Activated naive CD8-positive, alpha-beta T cell treated with anti-CD3 and anti-CD28 coated beads for 36 hours (primary cell): ENCODE data around the gene CX3CR1. TPM values are rescaled to one million over a fixed set of nuclear protein-coding genes. Genes with fewer than 3 reads are reported as not detected.
"Not testable (repeated sequence)": the region's sequence is repeated elsewhere in the genome, so short reads cannot be mapped to it uniquely, and the experiment has no call there.

Source experiments
- DNase-seq: peaks from one replicate; pipeline ENCODE4 v3.0.0; 2021
- H3K27ac Mint-ChIP-seq: one replicate; pipeline ENCODE4 v1.8.0; 2022; ENCODE audit warnings: mild to moderate bottlenecking, moderate library complexity, mixed read lengths
- H3K27me3 Mint-ChIP-seq: one replicate; pipeline ENCODE4 v1.8.0; 2022; ENCODE audit warnings: mild to moderate bottlenecking, mixed read lengths
- H3K36me3 Mint-ChIP-seq: one replicate; pipeline ENCODE4 v1.8.0; 2021; ENCODE audit warnings: mild to moderate bottlenecking, mixed read lengths
- H3K4me1 Mint-ChIP-seq: one replicate; pipeline ENCODE4 v1.8.0; 2021; ENCODE audit warnings: mixed read lengths
- H3K4me3 Mint-ChIP-seq: one replicate; pipeline ENCODE4 v1.8.0; 2022; ENCODE audit warnings: mild to moderate bottlenecking, moderate library complexity, mixed read lengths
- H3K9me3 Mint-ChIP-seq: one replicate; pipeline ENCODE4 v1.8.0; 2022; ENCODE audit warnings: mixed read lengths
- total RNA-seq, 2 experiments: library from RNA; stranded (reverse); gene quantifications; one replicate each; pipeline ENCODE4 v1.2.3, GENCODE V29; 2021

Gene CX3CR1
- total RNA-seq, 2 experiments from 2014 or later, result 0.08 to 0.25 TPM

DNA sequence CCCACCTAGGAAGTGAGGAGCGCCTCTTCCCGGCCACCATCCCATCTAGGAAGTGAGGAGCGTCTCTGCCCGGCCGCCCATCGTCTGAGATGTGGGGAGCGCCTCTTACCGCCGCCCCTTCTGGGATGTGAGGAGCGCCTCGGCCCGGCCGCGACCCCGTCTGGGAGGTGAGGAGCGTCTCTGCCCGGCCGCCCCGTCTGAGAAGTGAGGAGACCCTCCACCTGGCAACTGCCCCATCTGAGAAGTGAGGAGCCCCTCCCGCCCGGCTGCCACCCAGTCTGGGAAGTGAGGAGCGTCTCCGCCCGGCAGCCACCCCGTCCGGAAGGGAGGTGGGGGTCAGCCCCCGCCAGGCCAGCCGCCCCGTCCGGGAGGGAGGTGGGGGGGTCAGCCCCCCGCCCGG lies 52.2 kb downstream of the CX3CR1 start:
- H3K4me3 Mint-ChIP-seq, H3K4me1 Mint-ChIP-seq, DNase-seq, H3K27ac Mint-ChIP-seq, H3K9me3 Mint-ChIP-seq, H3K36me3 Mint-ChIP-seq: not testable (repeated sequence)
- H3K27me3 Mint-ChIP-seq, result peaks cover 17% of the 10 kb centered on the region

DNA sequence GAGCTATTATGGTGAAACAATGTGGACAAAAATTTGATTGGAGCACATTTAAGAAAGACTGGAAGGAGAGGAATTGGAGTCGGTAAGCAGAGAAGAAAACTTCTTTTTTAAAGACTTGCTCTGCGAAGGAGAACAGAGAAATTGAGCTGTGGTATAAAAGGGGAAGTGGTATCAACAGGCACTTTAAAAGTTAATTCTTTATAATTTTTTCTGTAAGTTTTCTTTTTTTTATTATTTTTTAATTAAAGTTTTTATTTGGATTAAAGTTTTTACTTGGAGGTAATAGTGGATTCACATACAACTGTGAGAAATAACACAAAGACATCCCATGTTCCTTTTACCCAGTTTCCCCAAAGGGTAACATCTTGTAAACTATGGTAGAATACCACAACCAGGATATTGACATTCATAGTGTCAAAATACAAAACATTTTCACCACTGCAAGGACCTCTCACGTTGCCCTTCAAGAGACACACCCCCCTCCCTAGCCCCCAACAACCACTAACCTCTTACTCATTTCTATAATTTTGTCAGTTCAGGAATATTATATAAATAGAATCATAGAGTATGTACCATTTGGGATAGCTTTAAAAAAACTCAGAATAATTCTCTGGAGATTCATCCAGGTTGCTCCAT lies 53.6 kb downstream of the CX3CR1 start:
- Mint-ChIP-seq H3K27me3 (peaks cover 12% of the 10 kb centered on the region), H3K36me3 (no peaks in the 10 kb centered on the region), H3K9me3 (no peaks in the 10 kb centered on the region), H3K27ac (no peak overlapping the region), H3K4me3 (no peak overlapping the region), H3K4me1 (no peaks in the 10 kb centered on the region)
- DNase-seq, result no peak

DNA sequence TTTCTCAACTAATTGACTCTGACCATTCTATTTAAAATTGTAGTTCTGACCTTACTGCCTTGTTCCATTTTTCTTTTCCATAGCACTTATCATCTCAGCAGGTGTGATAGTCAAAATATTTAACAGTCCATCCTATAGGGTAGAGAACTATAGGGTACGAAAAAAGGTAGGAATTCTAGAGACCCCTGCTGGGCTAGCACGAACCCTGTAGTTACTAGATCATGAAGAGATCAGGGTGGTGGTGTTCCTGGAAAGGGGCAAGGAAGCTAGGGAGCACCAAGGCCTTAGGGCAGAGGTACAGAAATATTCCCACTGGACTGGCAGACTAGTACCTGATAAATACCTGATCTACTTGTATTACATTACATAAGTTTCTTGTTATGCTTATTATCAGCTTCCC lies 55.5 kb downstream of the CX3CR1 start:
- H3K4me3 Mint-ChIP-seq, result no peak overlapping the region
- H3K4me1 Mint-ChIP-seq, result no peaks in the 10 kb centered on the region
- DNase-seq, result no peak
- H3K9me3 Mint-ChIP-seq, result no peaks in the 10 kb centered on the region
- no peaks in the 10 kb centered on the region for H3K36me3 Mint-ChIP-seq
- peaks cover 5% of the 10 kb centered on the region for H3K27me3 Mint-ChIP-seq
- no peak overlapping the region for H3K27ac Mint-ChIP-seq

DNA sequence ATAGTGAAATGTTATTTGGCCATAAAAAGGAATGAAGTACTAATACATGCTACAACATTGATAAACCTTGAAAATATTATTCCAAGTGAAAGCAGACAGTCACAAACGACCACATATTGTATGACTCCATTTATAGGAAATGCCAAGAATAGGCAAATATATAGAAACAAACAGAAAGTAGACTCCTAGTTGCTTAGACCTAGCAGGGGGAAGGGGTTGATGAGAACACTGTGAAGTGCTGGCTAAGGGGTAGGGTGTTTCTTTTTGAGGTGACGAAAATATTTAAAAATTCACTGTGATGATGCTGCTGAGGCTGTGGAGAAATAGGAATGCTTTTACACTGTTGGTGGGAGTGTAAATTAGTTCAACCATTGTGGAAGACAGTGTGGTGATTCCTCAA lies 56.9 kb downstream of the CX3CR1 start:
- H3K4me1 Mint-ChIP-seq, result no peaks in the 10 kb centered on the region
- H3K9me3 Mint-ChIP-seq, result no peaks in the 10 kb centered on the region
- peaks cover 5% of the 10 kb centered on the region for H3K27me3 Mint-ChIP-seq
- no peaks in the 10 kb centered on the region for H3K36me3 Mint-ChIP-seq
- H3K27ac Mint-ChIP-seq, result no peak overlapping the region
- no peak for DNase-seq
- H3K4me3 Mint-ChIP-seq, result no peak overlapping the region

DNA sequence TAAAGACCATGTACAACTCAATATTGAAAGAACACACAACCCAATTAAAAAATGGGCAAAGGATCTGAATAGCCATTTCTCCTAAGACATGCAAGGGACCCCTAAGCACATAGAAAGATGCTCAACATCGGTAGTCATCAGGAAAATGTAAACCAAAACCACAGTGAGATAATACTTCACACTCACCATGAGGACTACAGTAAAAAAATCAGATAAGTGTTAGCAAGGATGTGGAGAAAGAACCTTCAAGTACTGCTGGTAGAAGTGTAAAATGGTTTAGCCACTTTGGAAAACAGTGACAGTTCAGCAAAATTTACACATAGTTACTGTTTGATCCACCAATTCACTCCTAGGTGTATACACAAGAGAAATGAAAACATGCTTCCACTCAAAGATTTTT lies 57.4 kb downstream of the CX3CR1 start:
- no peak for DNase-seq
- no peak overlapping the region for H3K4me3 Mint-ChIP-seq
- no peak overlapping the region for H3K27ac Mint-ChIP-seq
- peaks cover 5% of the 10 kb centered on the region for H3K27me3 Mint-ChIP-seq
- H3K36me3 Mint-ChIP-seq, result no peaks in the 10 kb centered on the region
- no peaks in the 10 kb centered on the region for H3K4me1 Mint-ChIP-seq
- no peaks in the 10 kb centered on the region for H3K9me3 Mint-ChIP-seq

DNA sequence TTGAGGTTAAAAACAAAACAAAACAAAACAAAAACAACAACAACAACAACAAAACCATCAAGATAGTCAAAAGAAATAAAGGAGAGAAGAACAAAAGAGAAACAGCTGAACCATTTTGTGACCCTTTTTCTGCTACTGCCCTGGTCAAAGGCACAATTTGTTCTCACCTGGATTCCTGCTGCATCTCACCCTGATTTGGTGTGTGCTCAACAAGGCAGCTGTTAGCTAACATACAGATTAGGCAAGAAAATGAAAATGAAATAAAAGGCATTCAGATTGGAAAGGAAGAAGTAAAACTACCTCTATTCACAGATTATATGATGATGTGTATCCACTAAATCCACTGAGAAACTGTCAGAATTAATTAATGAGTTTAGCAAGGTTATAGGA lies 58.7 kb downstream of the CX3CR1 start:
- H3K4me3 Mint-ChIP-seq, result no peak overlapping the region
- no peaks in the 10 kb centered on the region for H3K36me3 Mint-ChIP-seq
- H3K4me1 Mint-ChIP-seq, result peaks cover 3% of the 10 kb centered on the region
- no peak overlapping the region for H3K27ac Mint-ChIP-seq
- DNase-seq, result no peak
- H3K9me3 Mint-ChIP-seq, result no peaks in the 10 kb centered on the region
- peaks cover 5% of the 10 kb centered on the region for H3K27me3 Mint-ChIP-seq

DNA sequence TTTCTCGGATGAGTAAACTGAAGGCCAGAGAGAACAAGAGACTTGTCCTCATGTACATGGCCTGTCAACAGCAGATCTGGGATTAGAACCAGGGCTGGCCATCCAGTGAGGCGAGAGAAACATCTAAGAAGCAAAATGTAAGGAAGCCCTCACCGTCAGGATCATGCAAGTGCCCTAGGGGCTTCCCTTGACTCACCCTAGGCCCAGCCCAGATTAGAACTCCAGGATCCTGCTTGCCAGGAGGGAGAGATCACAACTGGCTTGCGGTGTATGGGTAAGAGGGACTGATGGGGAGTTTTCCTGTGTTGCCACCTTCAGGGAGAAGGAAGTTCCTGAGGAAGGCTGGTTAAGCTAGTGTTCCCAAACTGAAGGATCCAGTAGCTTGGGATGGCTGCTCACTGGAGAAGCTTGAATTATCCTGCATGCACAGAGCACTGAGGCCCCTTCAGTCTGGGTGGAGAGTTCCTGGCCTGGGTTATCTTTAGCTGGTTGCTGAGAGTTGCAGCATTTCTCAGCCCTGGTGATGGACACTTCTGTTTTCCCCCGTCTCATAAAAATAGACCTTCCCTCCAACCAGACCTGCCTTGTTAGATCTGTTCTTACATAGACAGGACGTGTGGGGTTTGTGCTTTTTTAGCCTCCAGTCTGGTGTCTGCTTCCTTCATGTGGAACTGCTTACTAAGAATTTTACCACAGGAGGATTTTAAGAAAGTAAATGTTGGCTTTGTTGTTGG lies 59.3 kb downstream of the CX3CR1 start:
- Mint-ChIP-seq H3K27ac (no peak overlapping the region), H3K9me3 (no peaks in the 10 kb centered on the region), H3K36me3 (no peaks in the 10 kb centered on the region), H3K4me1 (peaks cover 3% of the 10 kb centered on the region), H3K27me3 (peaks cover 5% of the 10 kb centered on the region), H3K4me3 (no peak overlapping the region)
- DNase-seq, result no peak

DNA sequence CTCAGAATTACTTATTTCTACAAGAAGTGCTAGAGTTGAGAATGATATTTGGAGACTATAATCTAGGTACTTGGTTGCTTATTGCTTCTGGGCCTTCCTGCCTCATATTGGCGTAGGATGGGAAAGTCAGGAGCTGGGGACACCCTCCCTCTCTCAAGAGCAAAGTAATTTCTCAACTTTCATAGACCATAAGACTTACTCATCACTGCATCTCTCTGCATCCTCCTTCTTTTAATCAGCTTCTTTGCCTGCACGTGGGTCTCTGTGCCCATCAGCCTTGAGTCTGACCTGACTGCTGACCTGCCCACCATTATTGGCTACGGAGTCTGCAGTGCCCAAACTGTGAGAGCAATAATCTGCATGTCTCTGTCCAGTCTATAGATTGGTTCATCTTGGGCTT lies 60.1 kb downstream of the CX3CR1 start:
- Mint-ChIP-seq H3K9me3 (no peaks in the 10 kb centered on the region), H3K4me3 (no peak overlapping the region), H3K27ac (no peak overlapping the region)

DNA sequence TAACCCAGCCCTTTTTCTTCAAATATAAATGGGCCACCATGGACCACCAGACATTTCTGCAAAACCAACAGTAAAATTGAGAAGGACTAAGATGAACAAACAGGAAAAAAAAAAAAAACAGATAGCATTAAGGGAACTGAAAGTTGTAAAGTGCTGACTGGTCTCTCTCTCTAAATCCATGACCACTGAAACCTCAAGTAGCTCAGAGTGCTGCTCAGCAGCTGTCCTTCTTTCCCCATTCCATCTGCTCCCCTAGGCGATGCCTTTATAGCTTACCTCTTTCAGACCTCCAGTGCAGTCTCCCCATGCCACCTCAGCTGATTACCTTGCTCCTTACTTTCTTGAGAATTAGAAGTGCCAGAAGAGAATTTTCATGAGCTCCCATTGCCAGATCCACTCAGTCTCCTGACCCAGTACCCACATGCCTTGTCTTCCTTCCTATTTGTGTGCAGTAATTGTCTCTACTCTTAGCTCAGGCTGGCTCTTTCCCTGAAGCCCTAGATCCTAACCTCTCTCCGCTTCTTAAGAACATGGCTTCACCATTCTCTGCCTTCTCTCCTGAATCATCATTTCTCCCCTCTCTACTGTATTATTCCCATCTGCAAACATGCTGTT lies 63.6 kb downstream of the CX3CR1 start:
- H3K27me3 Mint-ChIP-seq, result peaks cover 5% of the 10 kb centered on the region
- no peaks in the 10 kb centered on the region for H3K9me3 Mint-ChIP-seq
- no peak overlapping the region for H3K27ac Mint-ChIP-seq
- peaks cover 3% of the 10 kb centered on the region for H3K4me1 Mint-ChIP-seq
- no peak for DNase-seq
- H3K4me3 Mint-ChIP-seq, result no peak overlapping the region
- no peaks in the 10 kb centered on the region for H3K36me3 Mint-ChIP-seq

More for the DNA sequence above, 60.1 kb downstream of the CX3CR1 start:
- Mint-ChIP-seq H3K27me3 (peaks cover 5% of the 10 kb centered on the region), H3K36me3 (no peaks in the 10 kb centered on the region), H3K4me1 (peaks cover 3% of the 10 kb centered on the region)
- no peak for DNase-seq

DNA sequence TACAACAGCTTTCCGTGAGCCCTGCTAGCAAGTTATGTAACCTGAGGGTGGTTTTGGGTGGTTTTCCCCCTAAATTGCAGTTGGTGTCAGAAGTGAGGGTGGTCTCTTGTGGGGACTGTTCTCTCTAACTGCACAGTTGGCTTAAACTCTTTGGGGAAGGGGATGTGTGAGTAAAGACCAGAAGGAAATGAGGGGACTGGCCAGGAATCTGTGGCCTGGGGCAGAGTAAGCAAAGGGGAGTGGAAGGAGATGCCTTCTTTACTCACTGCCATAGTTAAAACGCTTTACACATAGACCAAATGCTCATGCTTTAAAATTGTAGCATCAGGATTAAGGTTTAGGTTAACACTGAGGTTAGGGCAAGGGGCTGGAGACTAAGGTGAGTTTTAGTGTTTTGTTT lies 66.2 kb downstream of the CX3CR1 start:
- no peaks in the 10 kb centered on the region for H3K27me3 Mint-ChIP-seq
- H3K9me3 Mint-ChIP-seq, result no peaks in the 10 kb centered on the region
- H3K27ac Mint-ChIP-seq, result no peak overlapping the region
- H3K36me3 Mint-ChIP-seq, result no peaks in the 10 kb centered on the region
- H3K4me1 Mint-ChIP-seq, result peaks cover 6% of the 10 kb centered on the region
- no peak overlapping the region for H3K4me3 Mint-ChIP-seq
- DNase-seq, result no peak

Other genes starting within 250 kb of the CX3CR1 start
- under 1 TPM; 0.08 to 0.12 TPM for gene SCN11A, start 228.1 kb downstream of the CX3CR1 start, total RNA-seq
- gene WDR48, start 228.0 kb downstream of the CX3CR1 start, total RNA-seq, result 10 to 100 TPM; 38.4 to 41.0 TPM
- gene GORASP1, start 172.4 kb downstream of the CX3CR1 start, total RNA-seq, result 10 to 100 TPM; 11.5 to 11.9 TPM
- under 1 TPM; 0.42 to 0.78 TPM for gene TTC21A, start 172.4 kb downstream of the CX3CR1 start, total RNA-seq
- gene CSRNP1, start 126.4 kb downstream of the CX3CR1 start, total RNA-seq, result 10 to 100 TPM; 53.4 to 54.8 TPM
- gene XIRP1, start 87.4 kb downstream of the CX3CR1 start, total RNA-seq, result under 1 TPM; 0.66 to 0.91 TPM
- not detected for gene CCR8, start 49.7 kb upstream of the CX3CR1 start, total RNA-seq
- gene SLC25A38, start 103.3 kb upstream of the CX3CR1 start, total RNA-seq, result 10 to 100 TPM; 43.2 to 44.1 TPM
- gene RPSA, start 126.7 kb upstream of the CX3CR1 start, total RNA-seq, result 1,000 to 10,000 TPM; 2,531 to 2,622 TPM
- not detected for gene MOBP, start 187.6 kb upstream of the CX3CR1 start, total RNA-seq